HG03342 (cell line): Measurements from ENCODE around the gene SH3RF3.

Source experiments
- ATAC-seq: cut with Tn5 transposase; IDR thresholded peaks from one replicate; pipeline ENCODE4 v1.9.1; 2021; ENCODE audit warnings: mild to moderate bottlenecking, moderate library complexity; ENCODE audit not compliant: unreplicated experiment

Gene SH3RF3

GRCh38 chr2:109422758-109423500, 293.9 kb downstream of the SH3RF3 start:
- no peak for ATAC-seq

- no peak for ATAC-seq
These were observed 294.8 kb downstream of the SH3RF3 start for GRCh38 chr2:109423556-109424359.

GRCh38 chr2:109425411-109425810, 296.4 kb downstream of the SH3RF3 start:
- no peak for ATAC-seq

- no peak for ATAC-seq
These were observed 298.7 kb downstream of the SH3RF3 start for GRCh38 chr2:109427661-109428091.

GRCh38 chr2:109428281-109428680, 299.3 kb downstream of the SH3RF3 start:
- no peak for ATAC-seq

- no peak for ATAC-seq
These were observed 300.0 kb downstream of the SH3RF3 start for GRCh38 chr2:109428841-109429566.

- no peak for ATAC-seq
These were observed 300.7 kb downstream of the SH3RF3 start for GRCh38 chr2:109429567-109430328.

GRCh38 chr2:109430329-109430636, 301.3 kb downstream of the SH3RF3 start:
- ATAC-seq = no peak

- no peak for ATAC-seq
These were observed 303.4 kb downstream of the SH3RF3 start for GRCh38 chr2:109432421-109432820.

- no peak for ATAC-seq
These were observed 304.5 kb downstream of the SH3RF3 start for GRCh38 chr2:109433486-109433885.

GRCh38 chr2:109433926-109434325, 304.9 kb downstream of the SH3RF3 start:
- ATAC-seq = no peak

GRCh38 chr2:109434351-109434750, 305.3 kb downstream of the SH3RF3 start:
- no peak for ATAC-seq

GRCh38 chr2:109435066-109435690, 306.2 kb downstream of the SH3RF3 start:
- ATAC-seq = no peak

GRCh38 chr2:109435901-109436598, 307.0 kb downstream of the SH3RF3 start:
- no peak for ATAC-seq

GRCh38 chr2:109436610-109437225, 307.7 kb downstream of the SH3RF3 start:
- ATAC-seq = no peak

- no peak for ATAC-seq
These were observed 308.5 kb downstream of the SH3RF3 start for GRCh38 chr2:109437325-109438090.

- ATAC-seq = no peak
These were observed 309.1 kb downstream of the SH3RF3 start for GRCh38 chr2:109438146-109438545.

- no peak for ATAC-seq
These were observed 309.9 kb downstream of the SH3RF3 start for GRCh38 chr2:109438773-109439389.
